Measurements from ENCODE around the gene SNIP1.
"Not testable (repeated sequence)": the region's sequence is repeated elsewhere in the genome, so short reads cannot be mapped to it uniquely, and the experiment has no call there.

DNA sequence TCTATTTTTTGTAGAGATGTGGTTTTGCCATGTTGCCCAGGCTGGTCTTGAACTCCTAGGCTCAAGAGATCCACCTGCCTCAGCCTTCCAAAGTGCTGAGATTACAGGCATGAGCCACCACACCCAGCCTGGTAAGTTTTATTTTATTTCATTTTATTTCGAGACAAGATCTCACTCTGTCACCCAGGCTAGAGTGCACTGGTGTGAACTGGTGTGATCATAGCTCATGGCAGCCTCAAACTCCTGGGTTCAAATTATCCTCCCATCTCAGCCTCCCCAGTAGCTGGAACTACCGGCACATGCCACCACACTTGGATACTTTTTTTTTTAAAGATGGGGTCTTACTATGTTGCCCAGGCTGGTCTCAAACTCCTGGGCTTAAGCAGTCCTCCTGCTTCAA is 51.3 kb downstream of the SNIP1 start:
- TF ChIP-seq, protein P1, sequence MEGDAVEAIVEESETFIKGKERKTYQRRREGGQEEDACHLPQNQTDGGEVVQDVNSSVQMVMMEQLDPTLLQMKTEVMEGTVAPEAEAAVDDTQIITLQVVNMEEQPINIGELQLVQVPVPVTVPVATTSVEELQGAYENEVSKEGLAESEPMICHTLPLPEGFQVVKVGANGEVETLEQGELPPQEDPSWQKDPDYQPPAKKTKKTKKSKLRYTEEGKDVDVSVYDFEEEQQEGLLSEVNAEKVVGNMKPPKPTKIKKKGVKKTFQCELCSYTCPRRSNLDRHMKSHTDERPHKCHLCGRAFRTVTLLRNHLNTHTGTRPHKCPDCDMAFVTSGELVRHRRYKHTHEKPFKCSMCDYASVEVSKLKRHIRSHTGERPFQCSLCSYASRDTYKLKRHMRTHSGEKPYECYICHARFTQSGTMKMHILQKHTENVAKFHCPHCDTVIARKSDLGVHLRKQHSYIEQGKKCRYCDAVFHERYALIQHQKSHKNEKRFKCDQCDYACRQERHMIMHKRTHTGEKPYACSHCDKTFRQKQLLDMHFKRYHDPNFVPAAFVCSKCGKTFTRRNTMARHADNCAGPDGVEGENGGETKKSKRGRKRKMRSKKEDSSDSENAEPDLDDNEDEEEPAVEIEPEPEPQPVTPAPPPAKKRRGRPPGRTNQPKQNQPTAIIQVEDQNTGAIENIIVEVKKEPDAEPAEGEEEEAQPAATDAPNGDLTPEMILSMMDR (IDR thresholded peaks at IDR 0.05), result not testable (repeated sequence)
- TF ChIP-seq POLR2A, POLR2AphosphoS5, EP300 (IDR thresholded peaks at IDR 0.05): not testable (repeated sequence)
